Measurements from ENCODE around the gene METTL9.

The METTL9 gene

GRCh38 chr16:21703589-21704174, 104.3 kb downstream of the METTL9 start:
- peak; percentile 35 for DNase-seq (ENCODE audit: extremely low spot score)
- TF ChIP-seq CTCF (IDR thresholded peaks at IDR 0.05; ENCODE audit: control extremely low read depth, extremely low read depth, low read depth, missing control alignments): no peak
- ChIA-PET CTCF (no interaction called here), POLR2A (no interaction called here)

- DNase-seq (ENCODE audit: extremely low spot score): no peak
- no peak for TF ChIP-seq CTCF (IDR thresholded peaks at IDR 0.05; ENCODE audit: control extremely low read depth, extremely low read depth, low read depth, missing control alignments)
- ChIA-PET CTCF (interaction anchor here (1.8 kb wide), 1 partner anchor 120 kb away, joined by 7 read pairs; no protein-coding TSS in a partner anchor), POLR2A (no interaction called here)
Observed at GRCh38 chr16:21704266-21704665, 104.9 kb downstream of the METTL9 start.

GRCh38 chr16:21704733-21705132, 105.4 kb downstream of the METTL9 start:
- CTCF ChIA-PET: interaction anchor here (1.6 to 5.5 kb wide), 3 partner anchors 10 to 121 kb away, joined by 5 to 40 read pairs (median 7); no protein-coding TSS in a partner anchor
- no peak for TF ChIP-seq CTCF (IDR thresholded peaks at IDR 0.05; ENCODE audit: control extremely low read depth, extremely low read depth, low read depth, missing control alignments)
- DNase-seq (ENCODE audit: extremely low spot score): no peak
- POLR2A ChIA-PET: no interaction called here

Data from GM10248 (cell line).